Thymus (tissue), 14 donors: ENCODE data around the gene RPL10. TPM values are rescaled to one million over a fixed set of nuclear protein-coding genes. Genes with fewer than 3 reads are reported as not detected.

Source experiments
- DNase-seq, 9 donors: peaks; one replicate each; pipeline ENCODE4 v3.0.0-alpha.2; 2013; ENCODE audit warnings: low spot score in 9 of 9, low read depth in 6 of 9, missing footprints in 1 of 9
- H3K27ac ChIP-seq, 2 donors: one replicate each; pipeline ENCODE4 v1.5.1; 2013; ENCODE audit warnings: control low read depth in 1 of 2, low read depth in 1 of 2, low read length in 1 of 2, mild to moderate bottlenecking in 1 of 2, moderate library complexity in 1 of 2
- H3K27me3 ChIP-seq, 2 donors: one replicate each; pipeline ENCODE4 v1.5.1; 2013; ENCODE audit warnings: low read length in 1 of 2; ENCODE audit not compliant: control insufficient read depth in 2 of 2, insufficient read depth in 1 of 2
- H3K36me3 ChIP-seq, 2 donors: one replicate each; pipeline ENCODE4 v1.5.1; 2013; ENCODE audit warnings: low read length in 1 of 2, mild to moderate bottlenecking in 1 of 2, moderate library complexity in 1 of 2; ENCODE audit not compliant: control insufficient read depth in 2 of 2, insufficient read depth in 2 of 2
- H3K4me1 ChIP-seq, 2 donors: one replicate each; pipeline ENCODE4 v1.5.1; 2013; ENCODE audit warnings: low read length in 2 of 2; ENCODE audit not compliant: control insufficient read depth in 2 of 2, insufficient read depth in 2 of 2
- H3K4me3 ChIP-seq, 2 donors: one replicate each; pipeline ENCODE4 v1.5.1; 2013; ENCODE audit warnings: low read length in 2 of 2, control low read depth in 1 of 2, mild to moderate bottlenecking in 1 of 2
- H3K9me3 ChIP-seq, 2 donors: one replicate each; pipeline ENCODE4 v1.5.1; 2013; ENCODE audit warnings: low read length in 1 of 2, mild to moderate bottlenecking in 1 of 2; ENCODE audit not compliant: control insufficient read depth in 2 of 2, insufficient read depth in 1 of 2
- WGBS: extraction: QIAGEN DNeasy Blood & Tissue Kit; methylation state at CpG from one replicate; pipeline ENCODE4 v1.1.7; 2013; 5-methylcytosine and 5-hydroxymethylcytosine counted together
- long read RNA-seq, 10 donors: transcript quantifications; one replicate each; lab custom pipeline, GENCODE V29; 2026
- polyA plus RNA-seq: library from polyadenylated mRNA; stranded (reverse); fragments of 200-250 nt; gene quantifications from one replicate; pipeline ENCODE4 v1.2.3, GENCODE V29; 2013
- total RNA-seq: library from RNA; stranded (reverse); fragments of 120-200 nt; gene quantifications from one replicate; pipeline ENCODE4 v1.2.4, GENCODE V29; 2013
- donor health status: healthy.

The RPL10 gene
- total RNA-seq = 5,085 TPM
- 5,714 TPM for polyA plus RNA-seq
- long read RNA-seq, donor 1, transcript RPL10-201 (6 exons, 2,278 nt) = major isoform, 111 of 145 reads
- long read RNA-seq, donor 1, partial matches to known transcripts = 26 of 145 reads
- long read RNA-seq, donor 1, other reads (novel, unspliced or antisense) = 0 of 145 reads
- long read RNA-seq, donor 2, transcript RPL10-211 (5 exons, 802 nt) = minor isoform, 37 of 2,690 reads
- long read RNA-seq, donor 2, transcript RPL10-204 (7 exons, 2,318 nt) = minor isoform, 48 of 2,690 reads
- long read RNA-seq, donor 2, transcript RPL10-207 (7 exons, 657 nt) = minor isoform, 32 of 2,690 reads
- long read RNA-seq, donor 2, transcript RPL10-201 (6 exons, 2,278 nt) = major isoform, 1,834 of 2,690 reads
- long read RNA-seq, donor 2, partial matches to known transcripts = 701 of 2,690 reads
- long read RNA-seq, donor 2, other reads (novel, unspliced or antisense) = 25 of 2,690 reads
- long read RNA-seq, donor 3, transcript RPL10-204 (7 exons, 2,318 nt) = minor isoform, 53 of 1,373 reads
- long read RNA-seq, donor 3, transcript RPL10-201 (6 exons, 2,278 nt) = major isoform, 780 of 1,373 reads
- long read RNA-seq, donor 3, transcript RPL10-211 (5 exons, 802 nt) = minor isoform, 29 of 1,373 reads
- long read RNA-seq, donor 3, transcript RPL10-207 (7 exons, 657 nt) = minor isoform, 23 of 1,373 reads
- long read RNA-seq, donor 3, partial matches to known transcripts = 468 of 1,373 reads
- long read RNA-seq, donor 3, other reads (novel, unspliced or antisense) = 5 of 1,373 reads
- long read RNA-seq, donor 4, transcript RPL10-201 (6 exons, 2,278 nt) = major isoform, 322 of 589 reads
- long read RNA-seq, donor 4, transcript RPL10-204 (7 exons, 2,318 nt) = minor isoform, 13 of 589 reads
- long read RNA-seq, donor 4, transcript RPL10-211 (5 exons, 802 nt) = minor isoform, 22 of 589 reads
- long read RNA-seq, donor 4, partial matches to known transcripts = 219 of 589 reads
- long read RNA-seq, donor 4, other reads (novel, unspliced or antisense) = 0 of 589 reads
- long read RNA-seq, donor 5, transcript RPL10-211 (5 exons, 802 nt) = minor isoform, 44 of 2,211 reads
- long read RNA-seq, donor 5, transcript RPL10-207 (7 exons, 657 nt) = minor isoform, 23 of 2,211 reads
- long read RNA-seq, donor 5, transcript RPL10-204 (7 exons, 2,318 nt) = minor isoform, 61 of 2,211 reads
- long read RNA-seq, donor 5, transcript RPL10-201 (6 exons, 2,278 nt) = major isoform, 1,442 of 2,211 reads
- long read RNA-seq, donor 5, partial matches to known transcripts = 595 of 2,211 reads
- long read RNA-seq, donor 5, other reads (novel, unspliced or antisense) = 30 of 2,211 reads
- long read RNA-seq, donor 6, transcript RPL10-201 (6 exons, 2,278 nt) = major isoform, 352 of 627 reads
- long read RNA-seq, donor 6, transcript RPL10-207 (7 exons, 657 nt) = minor isoform, 10 of 627 reads
- long read RNA-seq, donor 6, transcript RPL10-204 (7 exons, 2,318 nt) = minor isoform, 24 of 627 reads
- long read RNA-seq, donor 6, transcript RPL10-211 (5 exons, 802 nt) = minor isoform, 37 of 627 reads
- long read RNA-seq, donor 6, partial matches to known transcripts = 199 of 627 reads
- long read RNA-seq, donor 6, other reads (novel, unspliced or antisense) = 0 of 627 reads
- long read RNA-seq, donor 7, transcript RPL10-204 (7 exons, 2,318 nt) = minor isoform, 29 of 1,299 reads
- long read RNA-seq, donor 7, transcript RPL10-201 (6 exons, 2,278 nt) = major isoform, 936 of 1,299 reads
- long read RNA-seq, donor 7, transcript RPL10-207 (7 exons, 657 nt) = minor isoform, 14 of 1,299 reads
- long read RNA-seq, donor 7, transcript RPL10-211 (5 exons, 802 nt) = minor isoform, 17 of 1,299 reads
- long read RNA-seq, donor 7, partial matches to known transcripts = 267 of 1,299 reads
- long read RNA-seq, donor 7, other reads (novel, unspliced or antisense) = 27 of 1,299 reads
- long read RNA-seq, donor 8, transcript RPL10-201 (6 exons, 2,278 nt) = major isoform, 398 of 586 reads
- long read RNA-seq, donor 8, transcript RPL10-207 (7 exons, 657 nt) = minor isoform, 7 of 586 reads
- long read RNA-seq, donor 8, transcript RPL10-204 (7 exons, 2,318 nt) = minor isoform, 14 of 586 reads
- long read RNA-seq, donor 8, transcript RPL10-211 (5 exons, 802 nt) = minor isoform, 5 of 586 reads
- long read RNA-seq, donor 8, partial matches to known transcripts = 161 of 586 reads
- long read RNA-seq, donor 8, other reads (novel, unspliced or antisense) = 0 of 586 reads
- long read RNA-seq, donor 9, transcript RPL10-201 (6 exons, 2,278 nt) = major isoform, 567 of 762 reads
- long read RNA-seq, donor 9, transcript RPL10-211 (5 exons, 802 nt) = minor isoform, 12 of 762 reads
- long read RNA-seq, donor 9, transcript RPL10-207 (7 exons, 657 nt) = minor isoform, 14 of 762 reads
- long read RNA-seq, donor 9, transcript RPL10-204 (7 exons, 2,318 nt) = minor isoform, 18 of 762 reads
- long read RNA-seq, donor 9, partial matches to known transcripts = 144 of 762 reads
- long read RNA-seq, donor 9, other reads (novel, unspliced or antisense) = 0 of 762 reads
- long read RNA-seq, donor 10, transcript RPL10-207 (7 exons, 657 nt) = minor isoform, 14 of 1,069 reads
- long read RNA-seq, donor 10, transcript RPL10-201 (6 exons, 2,278 nt) = major isoform, 770 of 1,069 reads
- long read RNA-seq, donor 10, transcript RPL10-211 (5 exons, 802 nt) = minor isoform, 17 of 1,069 reads
- long read RNA-seq, donor 10, transcript RPL10-204 (7 exons, 2,318 nt) = minor isoform, 19 of 1,069 reads
- long read RNA-seq, donor 10, partial matches to known transcripts = 239 of 1,069 reads
- long read RNA-seq, donor 10, other reads (novel, unspliced or antisense) = 5 of 1,069 reads

DNA sequence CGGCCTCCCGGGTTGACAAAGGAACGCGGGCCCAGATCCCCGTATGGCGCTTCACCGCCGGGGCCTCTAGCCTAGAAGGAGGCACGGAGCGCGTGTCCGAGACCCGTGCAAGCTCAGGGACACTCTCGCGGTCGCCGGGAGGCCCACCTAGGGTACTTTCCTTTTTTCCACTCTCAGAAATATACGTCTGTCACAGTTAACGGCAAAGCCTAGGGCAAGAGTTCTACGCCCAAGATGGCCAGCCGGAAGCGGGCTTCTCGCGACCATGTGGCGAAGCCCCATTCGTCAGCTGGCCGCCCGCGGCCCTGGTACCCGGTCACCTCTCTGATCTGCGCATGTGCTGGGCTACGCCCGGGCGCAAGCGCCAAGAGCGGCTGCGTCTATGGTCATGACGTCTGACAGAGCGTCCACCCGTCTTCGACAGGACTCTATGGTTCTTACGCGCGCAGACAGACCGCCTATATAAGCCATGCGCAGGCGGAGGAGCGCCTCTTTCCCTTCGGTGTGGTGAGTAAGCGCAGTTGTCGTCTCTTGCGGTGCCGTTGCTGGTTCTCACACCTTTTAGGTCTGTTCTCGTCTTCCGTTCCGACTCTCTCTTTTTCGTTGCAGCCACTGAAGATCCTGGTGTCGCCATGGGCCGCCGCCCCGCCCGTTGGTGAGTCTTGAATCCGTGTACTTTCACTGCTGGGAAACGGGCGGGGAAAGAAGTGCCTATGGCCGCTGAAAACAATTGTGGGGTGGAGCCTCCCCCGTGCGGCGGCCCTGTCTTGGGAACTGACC lies at the start of gene RPL10:
Gene RPL10 (plus strand): TSS at position 490 of the 780 bp plus-strand sequence. CDS start 143 bp downstream, at position 633.
- H3K4me3 ChIP-seq = peak within 1 kb of the TSS; percentile 54 to 74
- DNase-seq = peak in 8 of 9 donors; percentile 75 to 93 (median 81)
- H3K9me3 ChIP-seq = no peaks in the 10 kb centered on the region
- WGBS = under 1% methylated on average over 69 of the region's 69 CpGs
- H3K36me3 ChIP-seq = peaks cover 23 to 26% of the 10 kb centered on the region in 2 donors
- H3K27me3 ChIP-seq = no peaks in the 10 kb centered on the region
- peak within 1 kb of the TSS; percentile 91 to 96 for H3K27ac ChIP-seq
- H3K4me1 ChIP-seq = peaks cover 0 to 15% of the 10 kb centered on the region in 2 donors

DNA sequence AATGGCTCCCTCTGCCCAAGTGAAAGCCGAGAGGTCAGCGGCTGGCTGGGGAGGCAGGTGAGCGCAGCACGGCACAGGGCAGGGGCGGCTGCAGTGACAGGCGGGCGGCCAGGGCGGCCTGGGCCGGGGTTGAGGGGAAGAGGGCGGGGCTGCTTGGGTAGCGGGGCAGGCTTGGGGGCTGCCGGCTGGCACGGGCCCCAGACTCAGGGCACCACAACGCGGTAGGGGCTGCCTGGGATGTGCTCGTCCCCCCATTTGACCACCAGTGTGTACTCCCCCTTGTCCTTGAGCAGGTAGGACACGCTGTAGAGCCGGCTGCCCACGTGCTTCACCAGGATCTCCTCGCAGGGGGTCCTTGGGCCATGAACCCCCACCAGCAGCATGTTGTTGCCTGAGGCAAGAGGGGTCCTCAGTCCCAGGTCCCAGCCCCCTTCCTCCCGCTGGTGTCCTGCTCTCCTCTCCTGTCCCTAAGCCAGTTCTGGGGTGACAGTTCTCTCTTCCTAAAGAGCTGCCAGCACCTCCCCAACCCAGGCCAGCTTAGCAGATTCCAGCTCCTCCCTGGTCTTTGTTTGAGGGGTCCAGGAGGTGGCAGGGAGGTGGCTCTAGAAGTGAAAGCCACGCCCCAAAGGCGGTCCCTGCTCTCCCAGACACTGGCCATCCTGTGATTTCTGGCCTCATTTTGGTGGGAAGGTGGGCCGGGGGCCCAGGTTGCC lies 49.4 kb upstream of the RPL10 start:
- no peak for DNase-seq
- no peaks in the 10 kb centered on the region for H3K9me3 ChIP-seq
- no peaks in the 10 kb centered on the region for H3K27me3 ChIP-seq
- no peak overlapping the region for H3K4me3 ChIP-seq
- WGBS = 97% methylated on average over 24 of the region's 24 CpGs
- H3K27ac ChIP-seq = no peak overlapping the region
- H3K4me1 ChIP-seq = peaks cover 0 to 6% of the 10 kb centered on the region in 2 donors
- H3K36me3 ChIP-seq = peaks cover 50 to 57% of the 10 kb centered on the region in 2 donors

GRCh38 chrX:154349359-154349935 lies 48.7 kb upstream of the RPL10 start:
- DNase-seq = no peak
- no peak overlapping the region for H3K27ac ChIP-seq

DNA sequence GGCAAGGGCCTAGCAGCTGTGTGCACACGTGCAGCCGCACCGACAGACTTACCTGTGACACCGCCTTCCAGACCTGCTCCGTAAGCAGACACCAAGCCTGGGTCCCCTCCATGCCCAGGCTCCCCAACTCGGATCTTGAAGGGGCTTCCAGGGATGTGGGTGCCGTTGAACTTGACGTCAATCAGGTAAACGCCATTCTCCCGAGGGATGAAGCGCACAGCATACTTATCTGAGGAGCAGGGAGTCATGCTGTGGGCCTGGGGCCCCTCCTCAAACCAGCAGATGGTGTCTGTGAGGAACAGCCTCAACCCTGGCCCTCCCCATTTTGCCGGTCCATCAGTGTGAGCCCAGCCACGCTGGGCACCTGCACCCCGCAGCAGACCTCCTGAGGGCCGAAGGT lies 48.2 kb upstream of the RPL10 start:
- H3K27me3 ChIP-seq = no peaks in the 10 kb centered on the region
- peaks cover 61 to 67% of the 10 kb centered on the region in 2 donors for H3K36me3 ChIP-seq
- H3K27ac ChIP-seq = no peak overlapping the region
- H3K4me3 ChIP-seq = no peak overlapping the region
- H3K9me3 ChIP-seq = no peaks in the 10 kb centered on the region
- peaks cover 0 to 6% of the 10 kb centered on the region in 2 donors for H3K4me1 ChIP-seq
- 98% methylated on average over 15 of the region's 15 CpGs for WGBS
- no peak for DNase-seq

More at GRCh38 chrX:154349359-154349935, 48.7 kb upstream of the RPL10 start:
- Histone ChIP-seq H3K9me3 (no peaks in the 10 kb centered on the region), H3K36me3 (peaks cover 56 to 62% of the 10 kb centered on the region in 2 donors), H3K27me3 (no peaks in the 10 kb centered on the region), H3K4me3 (no peak overlapping the region), H3K4me1 (peaks cover 0 to 6% of the 10 kb centered on the region in 2 donors)
- 92% methylated on average over 19 of the region's 19 CpGs for WGBS

DNA sequence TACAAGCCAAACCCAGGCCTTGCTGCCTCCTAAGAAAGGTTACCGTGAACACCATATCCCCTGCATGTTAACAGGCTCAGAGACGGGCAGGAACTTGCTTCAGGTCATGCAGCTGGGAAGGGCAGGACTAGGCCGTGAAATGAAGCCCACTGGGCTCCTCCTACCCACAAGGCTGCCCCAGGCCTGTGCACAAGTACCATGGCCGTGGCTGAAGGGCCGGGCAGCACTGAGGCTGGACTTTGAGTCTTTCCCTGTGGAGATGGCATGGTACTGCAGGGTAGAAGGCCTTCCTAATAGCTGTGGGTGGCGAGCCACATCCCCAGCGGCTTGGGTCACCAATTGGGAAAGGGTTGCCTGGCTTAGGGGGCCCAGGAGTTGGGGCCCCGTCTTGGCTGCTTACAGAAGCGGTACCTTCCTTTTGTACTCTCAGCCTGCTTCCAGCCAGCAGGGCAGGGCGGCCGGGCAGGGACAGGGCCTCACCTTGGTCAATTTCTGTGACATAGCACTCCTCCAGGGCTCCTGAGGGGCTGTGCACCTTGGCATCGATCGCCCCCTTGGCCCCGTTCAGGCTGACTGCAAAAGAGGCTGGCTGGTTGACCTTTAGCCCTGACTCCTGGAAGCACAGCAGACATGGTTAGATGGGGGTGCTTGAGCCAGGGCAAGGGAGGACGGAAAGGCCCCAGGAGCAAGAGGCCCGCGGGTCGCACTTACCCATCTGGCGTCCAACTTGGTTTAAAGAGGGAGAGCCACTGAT lies 47.6 kb upstream of the RPL10 start:
- H3K9me3 ChIP-seq = no peaks in the 10 kb centered on the region
- DNase-seq = no peak
- H3K27ac ChIP-seq = peak overlapping the region in 1 of 2 donors; percentile 5
- WGBS = 87% methylated on average over 19 of the region's 19 CpGs
- H3K27me3 ChIP-seq = no peaks in the 10 kb centered on the region
- H3K36me3 ChIP-seq = peaks cover 63 to 72% of the 10 kb centered on the region in 2 donors
- H3K4me1 ChIP-seq = peaks cover 0 to 6% of the 10 kb centered on the region in 2 donors
- no peak overlapping the region for H3K4me3 ChIP-seq
